Measurements from ENCODE around the gene PLAAT1. TPM values are rescaled to one million over a fixed set of nuclear protein-coding genes. Genes with fewer than 3 reads are reported as not detected.

The PLAAT1 gene
- total and polyA plus RNA-seq, 10 of the 15 experiments (the other 5 are each of a cell fraction or from before 2014, with no cell fraction given) = not detected

DNA sequence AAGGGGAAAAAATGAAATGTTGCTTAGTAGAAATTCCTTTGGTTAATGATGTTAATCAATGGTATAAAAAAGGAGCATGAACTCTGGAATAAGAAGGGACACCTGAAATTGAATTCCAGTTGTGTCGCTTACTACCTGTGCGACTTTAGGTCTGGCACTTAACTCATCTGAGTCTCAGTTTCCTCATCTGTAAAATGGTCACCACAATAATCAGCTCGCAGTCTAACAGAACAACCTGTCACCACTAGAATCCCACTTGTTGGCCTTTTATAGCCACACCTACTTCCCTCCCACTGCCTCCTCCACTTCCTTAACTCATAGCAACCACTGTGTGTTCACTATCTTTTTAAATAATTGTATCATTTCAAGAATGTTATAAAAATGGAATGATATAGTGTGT, 2.5 kb downstream of the PLAAT1 start (continued):
- TF ChIP-seq RB1 (IDR thresholded peaks at IDR 0.05; ENCODE audit: borderline replicate concordance) = no peak

- Histone ChIP-seq H3K9ac (ENCODE audit: control insufficient read depth, insufficient read depth, low read length) (no peak overlapping the region), H3K27ac (ENCODE audit: control insufficient read depth, insufficient read depth) (no peak overlapping the region), H3K4me1 (ENCODE audit: control insufficient read depth, insufficient read depth, low read length) (no peaks in the 10 kb centered on the region), H3K4me2 (ENCODE audit: control insufficient read depth, insufficient read depth) (no peak overlapping the region), H4K20me1 (ENCODE audit: control insufficient read depth, insufficient read depth) (no peaks in the 10 kb centered on the region), H2AFZ (ENCODE audit: control insufficient read depth, low read depth, low read length) (no peak overlapping the region), H3K27me3 (replicated peaks in 1 of 2; ENCODE audit: control insufficient read depth in 2 of 2, insufficient read depth in 2 of 2, low read length in 1 of 2) (no peaks in the 10 kb centered on the region), H3K36me3 (ENCODE audit: control insufficient read depth in 2 of 2, insufficient read depth in 2 of 2, low read length in 1 of 2) (no peaks in the 10 kb centered on the region), H3K9me3 (replicated peaks; ENCODE audit: control insufficient read depth, insufficient read depth, low read length) (peaks cover 4% of the 10 kb centered on the region; the same call in 2 of the 3 replicates), H3K79me2 (ENCODE audit: control insufficient read depth, insufficient read depth, low read length) (no peaks in the 10 kb centered on the region), H3K4me3 (no peak overlapping the region)
- TF ChIP-seq RAD21 (IDR thresholded peaks at IDR 0.05; ENCODE audit: insufficient read depth, low read depth, low read length) (no peak), ETV6 (conservative IDR thresholded peaks at IDR 0.05 in 1 of 2, IDR thresholded peaks at IDR 0.05 in 1 of 2; ENCODE audit: borderline replicate concordance in 1 of 2, low read depth in 1 of 2) (no peak), CREM (IDR thresholded peaks at IDR 0.05; ENCODE audit: low read depth) (no peak), ZBTB11 (CRISPR knock-in tag; IDR thresholded peaks at IDR 0.05) (no peak), BACH1 (IDR thresholded peaks at IDR 0.05; ENCODE audit: borderline replicate concordance) (no peak), IRF3 (IDR thresholded peaks at IDR 0.05) (no peak), BCL11A (IDR thresholded peaks at IDR 0.05; ENCODE audit: low read depth, low read length) (no peak), KLF5 (IDR thresholded peaks at IDR 0.05; ENCODE audit: partially characterized antibody) (no peak), E2F4 (IDR thresholded peaks at IDR 0.05; ENCODE audit: low read depth, low read length) (no peak)
- ChIA-PET CTCF (no interaction called here), SMC1A (ENCODE audit: uncharacterized antibody, unreplicated experiment) (no interaction called here), RAD21 (ENCODE audit: unreplicated experiment) (no interaction called here), POLR2A (no interaction called here)
- no peak for DNase-seq (ENCODE audit: low read depth, low spot score)
- WGBS (ENCODE audit: insufficient coverage, insufficient replicate concordance, low lambda C conversion rate, missing lambda C conversion rate) = 39% methylated on average over 2 of the region's 2 CpGs
- no peak for FAIRE-seq
- ATAC-seq = no peak
- intact Hi-C loops (cut with micrococcal nuclease; ENCODE audit: unreplicated experiment) = no loop called here
- in situ Hi-C loops (cut with MboI) = no loop called here
- no TSS peak for BruUV-seq (replicated peaks)
Measured at GRCh38 chr3:193248848-193249468, 7.9 kb downstream of the PLAAT1 start.

Measured in GM12878 (cell line).